HL-60 (cell line): ENCODE measurements around the gene MPZL3.

Experiments
- DNase-seq, 2 experiments: peaks; one replicate each; pipeline ENCODE4 v3.0.0-alpha.2; 2010 to 2020; ENCODE audit warnings: low read depth in 1 of 2, low spot score in 1 of 2
- H3K27ac ChIP-seq: fragments of 250-450 bp; sonication (Bioruptor Pico); replicated peaks from 2 replicates; pipeline ENCODE4 v1.5.1; 2020; ENCODE audit warnings: mild to moderate bottlenecking, moderate library complexity
- H3K27me3 ChIP-seq: fragments of 250-450 bp; sonication (Bioruptor Pico); 2 replicates; pipeline ENCODE4 v1.5.1; 2021; ENCODE audit warnings: mild to moderate bottlenecking, moderate library complexity; ENCODE audit not compliant: insufficient read depth, poor library complexity, severe bottlenecking
- H3K4me3 ChIP-seq: replicated peaks from 2 replicates; pipeline ENCODE4 v1.5.1; 2011; ENCODE audit warnings: mild to moderate bottlenecking, control low read depth, low read length; ENCODE audit not compliant: insufficient read depth
- GABPA ChIP-seq: IDR thresholded peaks from 2 replicates; pipeline ENCODE4 v1.6.1; 2012; ENCODE audit warnings: low read depth
- POLR2AphosphoS5 ChIP-seq: IDR thresholded peaks from 2 replicates; pipeline ENCODE4 v1.6.1; 2012; ENCODE audit warnings: low read depth
- SPI1 ChIP-seq: IDR thresholded peaks from 2 replicates; pipeline ENCODE4 v1.6.1; 2012; ENCODE audit warnings: low read depth, mild to moderate bottlenecking, borderline replicate concordance
- TF ChIP-seq, protein P1 (sequence below): IDR thresholded peaks from 2 replicates; pipeline ENCODE4 v1.6.1; 2012; ENCODE audit warnings: low read depth; ENCODE audit not compliant: insufficient replicate concordance
- TF ChIP-seq, protein P2 (sequence below): IDR thresholded peaks from one replicate; pipeline ENCODE4 v1.5.1; 2011; ENCODE audit warnings: low read length, control low read depth, inconsistent platforms; ENCODE audit not compliant: insufficient read depth

Gene MPZL3

DNA sequence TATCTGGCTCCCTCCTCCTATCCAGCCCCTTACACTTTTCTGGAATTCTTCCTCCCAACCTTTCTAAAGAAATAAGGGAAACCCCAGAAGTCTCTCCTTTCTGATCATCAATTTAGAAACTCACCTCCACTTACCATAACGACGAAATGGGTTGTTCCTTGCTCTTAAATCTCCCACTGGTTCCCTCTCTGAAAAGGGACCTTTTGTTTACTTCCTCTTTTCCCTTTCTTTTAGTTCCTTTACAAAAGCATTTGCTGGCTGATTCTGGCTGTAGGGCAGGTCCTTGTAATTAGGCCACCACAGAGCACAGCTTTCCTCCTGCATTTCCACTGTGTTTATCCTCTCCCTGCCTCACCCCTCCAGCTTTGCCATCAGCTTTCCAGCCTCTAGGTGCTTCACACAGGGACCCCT lies 39.4 kb downstream of the MPZL3 start:
- Histone ChIP-seq H3K27me3 (no peaks in the 10 kb centered on the region), H3K27ac (peak overlapping the region; percentile 76), H3K4me3 (no peak overlapping the region)
- DNase-seq, result peak in 1 of 2 experiments; percentile 54
- TF ChIP-seq, protein P1, sequence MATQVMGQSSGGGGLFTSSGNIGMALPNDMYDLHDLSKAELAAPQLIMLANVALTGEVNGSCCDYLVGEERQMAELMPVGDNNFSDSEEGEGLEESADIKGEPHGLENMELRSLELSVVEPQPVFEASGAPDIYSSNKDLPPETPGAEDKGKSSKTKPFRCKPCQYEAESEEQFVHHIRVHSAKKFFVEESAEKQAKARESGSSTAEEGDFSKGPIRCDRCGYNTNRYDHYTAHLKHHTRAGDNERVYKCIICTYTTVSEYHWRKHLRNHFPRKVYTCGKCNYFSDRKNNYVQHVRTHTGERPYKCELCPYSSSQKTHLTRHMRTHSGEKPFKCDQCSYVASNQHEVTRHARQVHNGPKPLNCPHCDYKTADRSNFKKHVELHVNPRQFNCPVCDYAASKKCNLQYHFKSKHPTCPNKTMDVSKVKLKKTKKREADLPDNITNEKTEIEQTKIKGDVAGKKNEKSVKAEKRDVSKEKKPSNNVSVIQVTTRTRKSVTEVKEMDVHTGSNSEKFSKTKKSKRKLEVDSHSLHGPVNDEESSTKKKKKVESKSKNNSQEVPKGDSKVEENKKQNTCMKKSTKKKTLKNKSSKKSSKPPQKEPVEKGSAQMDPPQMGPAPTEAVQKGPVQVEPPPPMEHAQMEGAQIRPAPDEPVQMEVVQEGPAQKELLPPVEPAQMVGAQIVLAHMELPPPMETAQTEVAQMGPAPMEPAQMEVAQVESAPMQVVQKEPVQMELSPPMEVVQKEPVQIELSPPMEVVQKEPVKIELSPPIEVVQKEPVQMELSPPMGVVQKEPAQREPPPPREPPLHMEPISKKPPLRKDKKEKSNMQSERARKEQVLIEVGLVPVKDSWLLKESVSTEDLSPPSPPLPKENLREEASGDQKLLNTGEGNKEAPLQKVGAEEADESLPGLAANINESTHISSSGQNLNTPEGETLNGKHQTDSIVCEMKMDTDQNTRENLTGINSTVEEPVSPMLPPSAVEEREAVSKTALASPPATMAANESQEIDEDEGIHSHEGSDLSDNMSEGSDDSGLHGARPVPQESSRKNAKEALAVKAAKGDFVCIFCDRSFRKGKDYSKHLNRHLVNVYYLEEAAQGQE, result no peak
- no peak for TF ChIP-seq POLR2AphosphoS5
- peak; percentile 51; the same call in 1 of the 2 replicates for TF ChIP-seq SPI1
- TF ChIP-seq, protein P2, sequence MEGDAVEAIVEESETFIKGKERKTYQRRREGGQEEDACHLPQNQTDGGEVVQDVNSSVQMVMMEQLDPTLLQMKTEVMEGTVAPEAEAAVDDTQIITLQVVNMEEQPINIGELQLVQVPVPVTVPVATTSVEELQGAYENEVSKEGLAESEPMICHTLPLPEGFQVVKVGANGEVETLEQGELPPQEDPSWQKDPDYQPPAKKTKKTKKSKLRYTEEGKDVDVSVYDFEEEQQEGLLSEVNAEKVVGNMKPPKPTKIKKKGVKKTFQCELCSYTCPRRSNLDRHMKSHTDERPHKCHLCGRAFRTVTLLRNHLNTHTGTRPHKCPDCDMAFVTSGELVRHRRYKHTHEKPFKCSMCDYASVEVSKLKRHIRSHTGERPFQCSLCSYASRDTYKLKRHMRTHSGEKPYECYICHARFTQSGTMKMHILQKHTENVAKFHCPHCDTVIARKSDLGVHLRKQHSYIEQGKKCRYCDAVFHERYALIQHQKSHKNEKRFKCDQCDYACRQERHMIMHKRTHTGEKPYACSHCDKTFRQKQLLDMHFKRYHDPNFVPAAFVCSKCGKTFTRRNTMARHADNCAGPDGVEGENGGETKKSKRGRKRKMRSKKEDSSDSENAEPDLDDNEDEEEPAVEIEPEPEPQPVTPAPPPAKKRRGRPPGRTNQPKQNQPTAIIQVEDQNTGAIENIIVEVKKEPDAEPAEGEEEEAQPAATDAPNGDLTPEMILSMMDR, result no peak
- TF ChIP-seq GABPA, result no peak

GRCh38 chr11:118212131-118212725 lies 39.9 kb downstream of the MPZL3 start:
- Histone ChIP-seq H3K27me3 (no peaks in the 10 kb centered on the region), H3K4me3 (no peak overlapping the region), H3K27ac (peak overlapping the region; percentile 76)
- TF ChIP-seq, protein P1, result no peak
- TF ChIP-seq SPI1, result no peak
- TF ChIP-seq, protein P2, result no peak
- TF ChIP-seq GABPA, result no peak
- no peak for TF ChIP-seq POLR2AphosphoS5
- peak; percentile 77 to 87 for DNase-seq

- Histone ChIP-seq H3K4me3 (no peak overlapping the region), H3K27me3 (no peaks in the 10 kb centered on the region), H3K27ac (no peak overlapping the region; the same call in 1 of the 2 replicates)
- DNase-seq, result no peak
- TF ChIP-seq POLR2AphosphoS5 (no peak), GABPA (no peak), SPI1 (no peak)
- TF ChIP-seq, protein P2, result no peak
- TF ChIP-seq, protein P1, result no peak
Measured at GRCh38 chr11:118211006-118211405, 41.2 kb downstream of the MPZL3 start.
